ENCODE data around the gene POLR2M.

GRCh38 chr15:57657619-57658018, 48.9 kb upstream of the POLR2M start:
- TF ChIP-seq CTCF (IDR thresholded peaks at IDR 0.05) (no peak), POLR2A (IDR thresholded peaks at IDR 0.05) (no peak)
